ENCODE data around the gene CCZ1.
"Not testable (repeated sequence)": the region's sequence is repeated elsewhere in the genome, so short reads cannot be mapped to it uniquely, and the experiment has no call there.

The CCZ1 gene

DNA sequence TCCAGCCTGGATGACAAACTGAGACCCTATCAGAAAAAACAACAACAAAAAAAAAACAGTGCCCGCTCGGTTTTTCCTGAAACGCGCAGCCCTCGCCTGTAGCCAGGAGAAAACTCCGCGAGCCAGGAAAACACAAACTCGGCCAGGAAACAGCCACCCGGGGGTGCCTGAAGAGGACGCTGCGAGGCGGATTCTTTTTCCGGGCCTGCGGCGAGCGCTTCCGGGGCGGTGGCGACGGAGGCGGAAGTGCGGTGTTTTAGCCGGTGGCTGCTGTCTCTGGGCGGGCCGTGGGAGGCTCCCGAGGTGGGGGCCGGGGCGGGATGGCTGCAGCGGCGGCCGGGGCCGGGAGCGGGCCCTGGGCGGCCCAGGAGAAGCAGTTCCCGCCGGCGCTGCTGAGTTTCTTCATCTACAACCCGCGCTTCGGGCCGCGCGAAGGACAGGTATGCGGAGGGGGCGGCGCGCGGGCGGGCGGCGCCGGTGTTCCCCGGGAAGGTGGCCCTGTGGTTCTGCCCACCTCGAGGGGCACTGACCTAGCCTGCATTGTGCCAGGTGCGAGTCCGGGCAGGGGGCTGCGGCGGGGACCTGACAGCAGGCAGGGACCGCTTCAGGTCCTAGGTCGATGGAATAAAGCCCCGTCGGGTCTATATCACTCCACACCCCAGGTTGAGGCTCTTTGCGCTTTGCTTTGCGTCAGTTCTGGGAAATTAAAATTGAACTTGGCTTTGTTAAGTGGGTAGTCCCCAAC is at the start of gene CCZ1:
Gene CCZ1, plus strand, starts transcription at position 254 of the 745 bp plus-strand sequence. Its CDS starts 67 bp downstream, at position 321.
- DNase-seq (ENCODE audit: low read depth), result peak; percentile 72

DNA sequence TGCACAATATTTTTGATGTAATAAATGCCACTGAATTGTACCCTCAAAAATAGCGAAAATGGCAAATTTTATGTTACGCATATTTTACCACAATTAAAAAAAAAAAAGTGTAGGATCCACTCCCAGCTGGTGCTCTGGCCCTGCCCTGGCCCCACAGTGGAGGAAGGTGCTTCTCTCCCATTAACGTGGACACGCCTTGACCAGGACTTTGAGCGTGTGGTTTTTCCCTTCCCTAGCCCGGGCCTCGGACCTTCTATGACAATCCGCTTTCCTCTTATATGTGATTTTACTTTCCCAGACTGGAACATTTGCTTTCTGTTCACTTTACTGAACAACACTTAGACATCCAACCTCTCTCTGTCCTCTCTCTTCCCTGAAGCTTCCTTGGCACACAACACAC is 47.6 kb upstream of the CCZ1 start:
- no peak for DNase-seq (ENCODE audit: low read depth)

DNA sequence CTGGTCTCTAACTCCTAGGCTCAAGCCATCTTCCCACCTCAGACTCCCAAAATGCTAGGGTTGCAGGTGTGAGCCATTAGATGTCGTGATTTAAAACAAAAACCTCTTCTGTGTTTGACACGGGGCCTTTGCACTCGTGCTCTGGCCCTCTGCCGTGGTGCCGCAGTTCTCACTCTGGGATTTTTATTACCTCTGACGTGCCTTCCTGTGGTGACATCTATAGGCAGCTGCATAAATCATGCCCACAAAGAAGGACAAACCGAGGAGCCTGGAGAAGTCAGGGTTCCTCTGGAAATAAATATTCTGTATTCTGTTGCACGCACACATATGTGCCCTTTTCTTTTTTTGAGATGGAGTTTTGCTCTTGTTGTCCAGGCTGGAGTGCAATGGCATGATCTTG is 43.8 kb upstream of the CCZ1 start:
- DNase-seq (ENCODE audit: low read depth), result no peak

DNA sequence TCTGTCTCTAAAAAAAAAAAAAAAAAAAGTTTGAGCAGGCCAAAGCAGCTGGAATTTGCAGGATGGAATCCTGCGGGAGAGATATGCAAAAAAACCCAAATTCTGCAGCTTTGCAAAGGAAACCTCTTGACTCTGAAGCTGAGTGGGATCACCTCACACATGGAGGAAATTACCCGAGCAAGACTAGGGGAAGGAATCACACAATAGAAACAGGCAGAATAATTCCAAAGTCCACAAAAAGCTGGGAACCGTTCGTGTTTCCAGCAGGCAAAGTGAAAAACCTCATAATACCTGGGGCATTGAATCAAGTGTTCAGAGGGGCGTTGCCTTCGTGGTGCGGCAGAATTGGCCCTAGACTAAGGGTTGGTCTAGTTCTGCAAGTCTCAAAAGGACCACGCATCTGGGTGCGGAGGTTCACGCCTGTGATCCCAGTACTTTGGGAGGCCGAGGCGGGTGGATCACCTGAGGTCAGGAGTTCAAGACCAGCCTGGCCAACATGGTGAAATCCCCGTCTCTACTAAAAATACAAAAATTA is 41.4 kb upstream of the CCZ1 start:
- DNase-seq (ENCODE audit: low read depth), result not testable (repeated sequence)

DNA sequence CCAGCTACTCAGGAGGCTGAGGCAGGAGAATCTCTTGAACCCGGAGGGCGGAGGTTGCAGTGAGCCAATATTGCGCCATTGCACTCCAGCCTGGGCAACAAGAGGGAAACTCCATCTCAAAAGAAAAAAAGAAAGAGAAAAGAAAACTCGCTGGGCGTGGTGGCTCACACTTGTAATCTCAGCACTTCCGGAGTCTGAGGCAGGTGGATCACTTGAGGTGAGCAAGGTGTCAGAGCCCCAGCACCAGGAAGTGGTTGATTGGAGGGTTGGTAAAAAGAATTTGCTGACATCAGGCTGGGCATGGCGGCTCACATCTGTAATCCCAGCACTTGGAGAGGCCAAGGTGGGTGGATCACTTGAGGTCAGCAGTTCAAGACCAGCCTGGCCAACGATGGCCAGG is 40.0 kb upstream of the CCZ1 start:
- peak; percentile 16 for DNase-seq (ENCODE audit: low read depth)

DNA sequence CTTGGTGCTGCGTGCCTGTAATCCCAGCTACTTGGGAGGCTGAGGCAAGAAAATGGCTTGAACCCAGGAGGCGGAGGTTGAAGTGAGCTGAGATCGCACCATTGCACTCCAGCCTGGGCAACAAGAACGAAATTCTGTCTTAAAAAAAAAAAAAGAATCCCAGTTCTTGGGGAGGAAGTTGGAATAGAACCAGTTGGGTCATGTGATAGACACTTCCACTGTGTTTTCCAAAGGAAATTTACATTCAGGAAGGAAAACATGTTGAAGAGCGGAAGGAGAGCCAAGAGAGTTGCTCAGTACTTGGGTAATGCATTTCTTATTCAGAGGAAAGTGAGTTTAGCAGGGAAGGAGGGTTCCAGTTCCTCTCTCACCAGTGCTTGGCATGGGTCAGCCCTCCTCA is 37.3 kb upstream of the CCZ1 start:
- not testable (repeated sequence) for DNase-seq (ENCODE audit: low read depth)

- not testable (repeated sequence) for DNase-seq (ENCODE audit: low read depth)
Measured at GRCh38 chr7:5862753-5863366, 35.7 kb upstream of the CCZ1 start.

GRCh38 chr7:5865279-5865931 is 33.1 kb upstream of the CCZ1 start:
- not testable (repeated sequence) for DNase-seq (ENCODE audit: low read depth)

DNA sequence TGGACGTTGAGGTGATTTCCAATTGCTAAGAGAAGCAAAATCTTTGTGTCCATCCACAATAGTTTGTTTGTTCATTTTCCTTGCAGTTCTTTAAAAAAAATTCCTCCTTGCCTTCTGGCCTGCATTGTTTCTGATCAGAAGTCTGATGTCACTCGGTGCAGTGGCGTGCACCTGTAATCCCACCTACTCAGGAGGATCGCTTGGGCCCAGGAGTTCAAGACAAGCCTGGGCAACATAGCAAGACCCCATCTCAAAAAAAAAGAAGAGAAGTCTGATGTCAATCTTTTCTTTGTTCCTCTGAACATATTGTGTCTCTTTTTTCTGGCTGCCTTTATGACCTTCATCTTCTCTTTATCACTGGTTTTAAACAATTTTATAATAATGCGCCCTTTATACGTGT is 31.5 kb upstream of the CCZ1 start:
- no peak for DNase-seq (ENCODE audit: low read depth)

GRCh38 chr7:5868928-5869341 is 29.6 kb upstream of the CCZ1 start:
- not testable (repeated sequence) for DNase-seq (ENCODE audit: low read depth)

GRCh38 chr7:5869691-5870090 is 28.8 kb upstream of the CCZ1 start:
- no peak for DNase-seq (ENCODE audit: low read depth)

DNA sequence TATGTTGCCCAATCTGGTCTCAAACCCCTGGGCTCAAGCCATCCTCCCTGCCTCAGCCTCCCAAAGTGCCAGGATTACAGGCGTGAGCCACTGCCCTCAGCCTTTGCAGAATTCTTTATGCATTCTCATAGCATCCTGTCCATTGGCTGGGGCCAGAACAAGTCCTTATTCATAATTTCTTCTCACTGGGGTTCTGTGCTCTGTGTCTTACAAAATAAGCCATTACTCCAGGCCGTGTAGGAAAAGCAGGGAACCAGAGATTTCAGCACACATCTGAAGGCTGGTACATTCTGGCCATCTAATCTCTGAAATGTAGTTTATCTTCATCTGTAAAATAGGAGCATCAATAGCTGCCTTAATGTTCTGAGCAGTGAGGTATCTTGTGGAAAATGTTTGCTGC is 28.2 kb upstream of the CCZ1 start:
- no peak for DNase-seq (ENCODE audit: low read depth)

GRCh38 chr7:5872326-5872725 is 26.2 kb upstream of the CCZ1 start:
- no peak for DNase-seq (ENCODE audit: low read depth)

GRCh38 chr7:5879591-5879990 is 18.9 kb upstream of the CCZ1 start:
- DNase-seq (ENCODE audit: low read depth), result not testable (repeated sequence)

DNA sequence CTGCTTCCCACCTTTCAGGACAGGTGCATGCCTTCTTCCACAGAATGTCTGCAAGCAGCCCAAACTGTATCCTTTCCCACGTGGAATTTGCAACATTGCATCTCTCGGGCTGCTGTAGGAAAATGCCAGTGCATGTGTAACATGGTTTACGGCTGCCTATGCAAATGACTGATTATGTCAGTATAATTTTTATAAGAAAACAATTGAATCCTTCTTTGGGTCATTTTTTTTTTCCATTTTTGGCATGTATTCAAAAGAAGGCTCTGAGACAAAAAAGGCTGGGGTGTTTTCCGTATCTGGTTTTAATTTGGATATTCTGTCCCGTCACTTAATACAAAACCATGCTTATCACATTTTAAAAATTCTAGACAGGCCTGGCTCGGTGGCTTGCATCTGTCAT is 18.4 kb upstream of the CCZ1 start:
- not testable (repeated sequence) for DNase-seq (ENCODE audit: low read depth)

- DNase-seq (ENCODE audit: low read depth), result not testable (repeated sequence)
Measured at GRCh38 chr7:5884431-5884830, 14.1 kb upstream of the CCZ1 start.

- DNase-seq (ENCODE audit: low read depth), result not testable (repeated sequence)
Measured at GRCh38 chr7:5888021-5888420, 10.5 kb upstream of the CCZ1 start.

DNA sequence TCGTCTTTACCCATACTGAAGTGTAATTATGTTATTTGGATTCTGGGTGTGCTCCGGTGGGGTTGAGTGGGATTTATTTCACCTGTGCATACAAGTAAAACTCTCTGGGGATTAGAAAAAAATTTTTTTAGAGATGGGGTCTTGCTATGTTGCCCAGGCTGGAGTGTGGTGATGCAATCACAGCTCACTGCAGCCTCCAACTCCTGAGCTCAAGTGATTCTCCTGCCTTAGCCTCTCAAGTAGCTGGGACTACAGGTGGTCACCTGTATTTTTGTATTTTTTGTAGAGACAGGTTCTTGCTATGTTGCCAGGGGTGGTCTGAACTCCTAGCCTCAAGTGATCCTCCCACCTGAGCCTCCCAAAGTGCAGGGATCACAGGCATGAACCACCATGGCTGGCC is 8.3 kb upstream of the CCZ1 start:
- DNase-seq (ENCODE audit: low read depth), result not testable (repeated sequence)

- no peak for DNase-seq (ENCODE audit: low read depth)
Measured at GRCh38 chr7:5892498-5892897, 6.0 kb upstream of the CCZ1 start.

GRCh38 chr7:5897369-5897919 is 1.1 kb upstream of the CCZ1 start:
- not testable (repeated sequence) for DNase-seq (ENCODE audit: low read depth)

- DNase-seq (ENCODE audit: low read depth), result not testable (repeated sequence)
Measured at GRCh38 chr7:5903002-5903401, 4.5 kb downstream of the CCZ1 start.

- not testable (repeated sequence) for DNase-seq (ENCODE audit: low read depth)
Measured at GRCh38 chr7:5904726-5905125, 6.2 kb downstream of the CCZ1 start.
